ENCODE measurements around the gene MCM5.
"Not testable (repeated sequence)": the region's sequence is repeated elsewhere in the genome, so short reads cannot be mapped to it uniquely, and the experiment has no call there.

The MCM5 gene

DNA sequence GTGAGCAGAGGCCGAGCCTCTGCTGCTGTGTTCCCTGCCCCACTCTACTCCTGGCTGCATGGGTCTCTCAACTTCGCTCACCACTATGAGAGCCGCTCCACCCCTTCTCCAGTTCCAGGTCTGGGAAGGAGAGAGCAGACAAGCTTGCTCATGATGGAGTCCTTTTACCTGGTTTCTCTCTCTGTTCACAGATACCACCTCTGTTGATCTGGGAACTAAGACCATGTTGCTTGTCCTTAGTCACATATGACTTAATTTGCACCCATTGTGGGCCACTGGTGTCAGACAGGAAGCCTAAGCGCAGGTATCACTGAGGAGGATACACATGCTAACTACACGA lies 26.8 kb downstream of the MCM5 start:
- H3K9me3 ChIP-seq (ENCODE audit: control insufficient read depth, low read length) = no peaks in the 10 kb centered on the region
- no peak for DNase-seq
- H3K27me3 ChIP-seq (replicated peaks; ENCODE audit: control insufficient read depth, insufficient read depth, low read length, poor library complexity, severe bottlenecking) = no peaks in the 10 kb centered on the region
- no peaks in the 10 kb centered on the region for H3K4me1 ChIP-seq (ENCODE audit: control insufficient read depth, insufficient read depth, low read length, poor library complexity, severe bottlenecking)
- peaks cover 27% of the 10 kb centered on the region for H3K36me3 ChIP-seq (ENCODE audit: control insufficient read depth, insufficient read depth, low read length)
- no peak overlapping the region for H3K4me3 ChIP-seq (ENCODE audit: insufficient read depth, low read depth, low read length, poor library complexity, severe bottlenecking)
- no peak overlapping the region for H3K27ac ChIP-seq (ENCODE audit: insufficient read depth, low read length, poor library complexity, severe bottlenecking)

DNA sequence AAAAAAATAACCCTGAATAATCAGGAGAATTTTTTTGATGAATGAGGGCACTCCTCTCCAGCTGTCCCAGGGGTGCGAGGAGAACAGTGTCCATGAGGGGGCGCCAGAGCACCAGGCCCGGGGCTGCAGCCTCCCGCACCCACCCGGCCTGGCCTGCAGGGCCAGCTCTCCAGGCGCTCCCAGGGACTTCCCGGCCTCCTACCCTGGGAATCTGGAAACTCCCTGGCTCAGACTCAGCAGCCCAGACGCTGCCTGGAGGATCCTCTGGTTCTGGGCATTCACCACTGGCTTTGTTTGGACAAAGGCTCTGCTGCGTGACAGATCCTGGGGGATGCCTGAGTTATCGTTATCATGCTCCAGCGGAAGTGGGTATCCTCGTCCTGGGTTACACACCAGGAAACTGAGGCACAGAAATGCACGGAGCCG lies 31.0 kb downstream of the MCM5 start:
- Histone ChIP-seq H3K36me3 (ENCODE audit: control insufficient read depth, insufficient read depth, low read length) (no peaks in the 10 kb centered on the region), H3K9me3 (ENCODE audit: control insufficient read depth, low read length) (no peaks in the 10 kb centered on the region), H3K4me3 (ENCODE audit: insufficient read depth, low read depth, low read length, poor library complexity, severe bottlenecking) (no peak overlapping the region), H3K4me1 (ENCODE audit: control insufficient read depth, insufficient read depth, low read length, poor library complexity, severe bottlenecking) (no peaks in the 10 kb centered on the region), H3K27ac (ENCODE audit: insufficient read depth, low read length, poor library complexity, severe bottlenecking) (no peak overlapping the region), H3K27me3 (replicated peaks; ENCODE audit: control insufficient read depth, insufficient read depth, low read length, poor library complexity, severe bottlenecking) (no peaks in the 10 kb centered on the region)
- DNase-seq = peak; percentile 17 to 42 (median 29)

DNA sequence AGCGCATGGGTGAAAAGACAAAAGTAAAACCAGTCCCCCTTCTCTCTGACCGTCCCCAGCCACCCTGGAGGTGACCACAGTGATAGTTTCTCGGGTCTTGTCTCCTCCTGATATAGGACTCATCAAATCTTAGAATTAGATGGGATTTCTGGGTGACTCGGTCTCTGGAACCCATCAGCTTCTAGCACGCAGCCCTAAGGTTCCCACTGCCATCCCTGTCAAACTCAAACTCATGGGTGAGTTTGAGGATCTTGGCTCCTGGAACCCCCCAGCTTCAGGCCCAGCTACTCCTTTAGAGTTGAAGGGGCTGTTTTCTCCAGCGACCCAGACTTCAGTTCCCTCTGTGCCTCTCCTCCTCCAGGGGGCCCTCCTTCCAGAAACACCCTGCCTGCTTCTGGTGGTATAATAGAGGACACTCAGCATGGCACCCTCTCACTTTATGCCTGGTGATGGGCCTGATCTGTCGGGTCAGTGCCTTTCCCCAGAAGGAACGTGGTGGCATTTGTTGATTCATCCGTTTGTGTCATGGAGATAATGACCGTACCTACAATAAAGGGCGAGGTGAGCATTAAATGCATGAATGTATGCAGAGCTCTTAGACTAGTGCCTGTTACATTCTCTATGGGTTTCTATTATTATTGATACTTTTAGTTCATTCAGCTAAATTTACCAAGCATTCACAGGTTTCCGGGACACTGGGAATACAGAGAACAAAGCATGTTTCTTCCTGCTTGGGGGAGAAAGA lies 31.7 kb downstream of the MCM5 start:
- Histone ChIP-seq H3K9me3 (ENCODE audit: control insufficient read depth, low read length) (no peaks in the 10 kb centered on the region), H3K27ac (ENCODE audit: insufficient read depth, low read length, poor library complexity, severe bottlenecking) (no peak overlapping the region), H3K27me3 (replicated peaks; ENCODE audit: control insufficient read depth, insufficient read depth, low read length, poor library complexity, severe bottlenecking) (no peaks in the 10 kb centered on the region), H3K4me3 (ENCODE audit: insufficient read depth, low read depth, low read length, poor library complexity, severe bottlenecking) (no peak overlapping the region), H3K36me3 (ENCODE audit: control insufficient read depth, insufficient read depth, low read length) (no peaks in the 10 kb centered on the region), H3K4me1 (ENCODE audit: control insufficient read depth, insufficient read depth, low read length, poor library complexity, severe bottlenecking) (no peaks in the 10 kb centered on the region)
- no peak for DNase-seq

DNA sequence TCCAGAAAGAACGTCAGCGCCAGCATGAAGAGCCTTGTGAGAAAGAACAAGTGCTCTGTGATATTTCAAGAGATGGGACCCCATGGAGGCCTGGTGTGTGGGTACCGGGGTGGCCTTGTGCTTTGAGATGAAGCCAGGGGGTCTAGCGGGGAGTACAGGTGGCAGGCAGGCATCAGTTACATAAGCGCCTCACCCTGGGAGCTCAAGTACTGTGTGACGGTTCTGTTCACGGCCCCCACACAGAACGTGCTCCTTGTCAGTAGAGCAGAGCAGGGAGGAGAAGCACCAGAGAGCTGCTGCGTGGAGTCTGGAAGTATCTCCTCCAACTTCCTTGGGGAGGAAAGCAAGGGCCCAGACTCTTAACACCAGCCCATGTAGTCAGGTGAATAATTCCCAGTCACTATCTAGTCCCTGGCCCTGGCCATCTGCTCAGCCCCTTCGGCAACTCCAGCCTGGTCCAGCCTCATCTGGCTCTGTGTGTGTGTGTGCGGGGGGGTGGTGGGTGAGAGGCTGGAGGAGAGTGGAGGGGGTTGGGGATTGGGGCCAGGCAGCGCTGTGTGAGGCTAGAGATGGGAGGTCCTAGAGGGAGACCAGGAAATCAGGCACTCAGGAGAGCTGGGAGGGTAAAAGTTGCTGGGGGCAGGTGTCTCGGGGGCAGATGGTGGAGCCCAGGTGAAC lies 32.4 kb downstream of the MCM5 start:
- H3K36me3 ChIP-seq (ENCODE audit: control insufficient read depth, insufficient read depth, low read length) = no peaks in the 10 kb centered on the region
- no peaks in the 10 kb centered on the region for H3K4me1 ChIP-seq (ENCODE audit: control insufficient read depth, insufficient read depth, low read length, poor library complexity, severe bottlenecking)
- H3K9me3 ChIP-seq (ENCODE audit: control insufficient read depth, low read length) = no peaks in the 10 kb centered on the region
- DNase-seq = no peak
- H3K4me3 ChIP-seq (ENCODE audit: insufficient read depth, low read depth, low read length, poor library complexity, severe bottlenecking) = no peak overlapping the region
- H3K27ac ChIP-seq (ENCODE audit: insufficient read depth, low read length, poor library complexity, severe bottlenecking) = no peak overlapping the region
- no peaks in the 10 kb centered on the region for H3K27me3 ChIP-seq (replicated peaks; ENCODE audit: control insufficient read depth, insufficient read depth, low read length, poor library complexity, severe bottlenecking)

DNA sequence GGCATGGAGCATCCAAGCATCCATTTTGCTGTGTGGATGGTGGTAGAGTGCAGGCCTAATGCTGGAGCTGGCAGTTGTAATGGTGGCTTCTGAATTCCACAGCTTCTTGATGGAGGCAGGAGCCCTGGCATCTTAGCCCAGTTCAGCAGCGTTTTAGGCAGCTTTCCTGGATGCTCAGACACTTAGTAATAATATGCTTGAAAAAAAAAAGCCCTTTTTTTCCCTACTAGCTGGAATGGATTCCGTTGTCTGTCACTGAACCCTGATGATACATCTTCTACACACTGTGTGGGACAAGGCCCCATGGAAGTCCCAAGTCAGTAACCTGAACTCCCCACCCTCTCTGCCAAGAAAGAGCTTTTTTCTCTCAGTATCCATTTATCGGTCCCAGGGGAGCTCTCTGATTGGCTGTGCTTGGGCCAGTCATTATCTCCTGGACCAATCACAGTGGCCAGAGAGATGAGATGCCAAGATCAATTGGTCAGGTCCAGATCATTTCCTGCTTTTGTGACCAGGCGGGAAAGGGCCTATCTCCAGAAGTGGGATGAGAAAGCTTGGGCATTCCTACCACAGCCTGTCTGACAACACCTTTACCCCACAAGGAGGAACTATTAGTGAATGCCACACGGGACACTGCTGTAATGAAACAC lies 34.2 kb downstream of the MCM5 start:
- no peaks in the 10 kb centered on the region for H3K9me3 ChIP-seq (ENCODE audit: control insufficient read depth, low read length)
- H3K27me3 ChIP-seq (replicated peaks; ENCODE audit: control insufficient read depth, insufficient read depth, low read length, poor library complexity, severe bottlenecking) = no peaks in the 10 kb centered on the region
- no peaks in the 10 kb centered on the region for H3K4me1 ChIP-seq (ENCODE audit: control insufficient read depth, insufficient read depth, low read length, poor library complexity, severe bottlenecking)
- H3K4me3 ChIP-seq (ENCODE audit: insufficient read depth, low read depth, low read length, poor library complexity, severe bottlenecking) = no peak overlapping the region
- H3K27ac ChIP-seq (ENCODE audit: insufficient read depth, low read length, poor library complexity, severe bottlenecking) = no peak overlapping the region
- no peak for DNase-seq
- H3K36me3 ChIP-seq (ENCODE audit: control insufficient read depth, insufficient read depth, low read length) = no peaks in the 10 kb centered on the region

DNA sequence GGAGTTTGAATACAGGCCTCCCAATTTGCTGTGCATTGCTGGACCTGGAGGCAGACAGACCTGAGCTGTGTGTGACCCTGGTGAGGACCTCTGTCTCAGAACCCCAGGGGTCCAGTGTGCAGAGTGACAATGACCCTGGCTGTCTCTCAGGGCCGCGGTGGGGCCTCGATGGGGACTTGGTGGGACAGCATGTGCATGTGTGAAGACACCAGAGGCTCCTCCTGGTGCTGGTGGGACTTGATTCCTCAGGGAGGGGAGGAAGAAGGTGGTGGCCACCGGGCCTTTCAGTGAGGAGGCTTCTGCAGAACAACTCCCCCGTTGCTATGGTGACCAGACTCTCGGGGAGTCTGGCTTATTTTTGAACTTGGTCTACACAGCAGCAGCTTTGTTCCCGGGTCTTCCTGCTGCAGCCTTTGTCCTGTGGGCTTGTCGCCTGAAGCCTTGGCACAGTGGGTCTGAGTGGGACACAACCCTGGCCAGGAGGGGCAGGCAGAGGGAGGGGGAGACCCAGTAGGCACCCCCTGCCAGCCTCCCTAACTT lies 35.3 kb downstream of the MCM5 start:
- Histone ChIP-seq H3K27ac (ENCODE audit: insufficient read depth, low read length, poor library complexity, severe bottlenecking) (no peak overlapping the region), H3K27me3 (replicated peaks; ENCODE audit: control insufficient read depth, insufficient read depth, low read length, poor library complexity, severe bottlenecking) (no peaks in the 10 kb centered on the region), H3K9me3 (ENCODE audit: control insufficient read depth, low read length) (no peaks in the 10 kb centered on the region), H3K4me1 (ENCODE audit: control insufficient read depth, insufficient read depth, low read length, poor library complexity, severe bottlenecking) (no peaks in the 10 kb centered on the region), H3K36me3 (ENCODE audit: control insufficient read depth, insufficient read depth, low read length) (no peaks in the 10 kb centered on the region), H3K4me3 (ENCODE audit: insufficient read depth, low read depth, low read length, poor library complexity, severe bottlenecking) (no peak overlapping the region)
- DNase-seq = no peak

DNA sequence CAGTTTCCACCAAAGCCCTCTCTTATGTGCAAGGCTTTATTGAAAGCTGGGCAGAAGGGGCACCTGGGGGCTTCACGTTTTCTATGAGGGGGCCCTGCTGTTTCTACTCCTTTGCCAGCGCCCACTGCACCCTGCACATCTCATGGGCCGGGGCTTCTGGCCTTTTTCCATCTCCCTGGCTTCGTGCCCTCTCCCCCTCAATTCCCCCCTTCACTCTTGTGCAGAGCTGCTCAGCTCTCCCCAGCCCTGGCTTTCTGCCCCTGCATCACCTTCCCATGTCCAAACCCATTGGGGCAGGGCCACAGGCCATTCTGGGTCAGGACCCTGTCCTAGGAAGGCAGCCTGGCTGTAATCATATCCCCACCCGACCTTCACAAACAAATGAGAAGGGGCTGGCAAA lies 36.5 kb downstream of the MCM5 start:
- DNase-seq = no peak
- Histone ChIP-seq H3K4me3 (ENCODE audit: insufficient read depth, low read depth, low read length, poor library complexity, severe bottlenecking) (no peak overlapping the region), H3K36me3 (ENCODE audit: control insufficient read depth, insufficient read depth, low read length) (no peaks in the 10 kb centered on the region), H3K27me3 (replicated peaks; ENCODE audit: control insufficient read depth, insufficient read depth, low read length, poor library complexity, severe bottlenecking) (no peaks in the 10 kb centered on the region), H3K9me3 (ENCODE audit: control insufficient read depth, low read length) (no peaks in the 10 kb centered on the region), H3K27ac (ENCODE audit: insufficient read depth, low read length, poor library complexity, severe bottlenecking) (no peak overlapping the region), H3K4me1 (ENCODE audit: control insufficient read depth, insufficient read depth, low read length, poor library complexity, severe bottlenecking) (no peaks in the 10 kb centered on the region)

DNA sequence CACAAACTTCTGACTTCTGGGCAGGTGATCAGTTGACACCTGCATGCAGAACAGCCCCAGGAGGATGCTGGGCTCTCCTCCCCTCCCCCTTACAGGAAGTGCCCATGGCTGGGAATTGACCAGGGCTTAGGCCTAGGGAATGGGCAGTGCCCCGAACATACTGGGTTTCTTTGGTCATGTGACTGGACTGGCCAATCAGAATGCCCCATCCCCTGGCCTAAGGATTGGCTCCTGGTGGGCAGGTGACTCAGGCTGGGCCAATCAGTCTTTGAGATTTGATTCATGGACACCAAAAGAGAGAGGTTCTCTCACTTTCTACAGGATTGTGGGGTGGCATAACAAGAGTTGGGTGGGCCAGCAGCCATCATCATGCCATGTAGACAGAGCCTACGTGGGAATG lies 37.1 kb downstream of the MCM5 start:
- no peaks in the 10 kb centered on the region for H3K9me3 ChIP-seq (ENCODE audit: control insufficient read depth, low read length)
- H3K27me3 ChIP-seq (replicated peaks; ENCODE audit: control insufficient read depth, insufficient read depth, low read length, poor library complexity, severe bottlenecking) = no peaks in the 10 kb centered on the region
- no peaks in the 10 kb centered on the region for H3K4me1 ChIP-seq (ENCODE audit: control insufficient read depth, insufficient read depth, low read length, poor library complexity, severe bottlenecking)
- no peak overlapping the region for H3K27ac ChIP-seq (ENCODE audit: insufficient read depth, low read length, poor library complexity, severe bottlenecking)
- no peaks in the 10 kb centered on the region for H3K36me3 ChIP-seq (ENCODE audit: control insufficient read depth, insufficient read depth, low read length)
- DNase-seq = no peak
- no peak overlapping the region for H3K4me3 ChIP-seq (ENCODE audit: insufficient read depth, low read depth, low read length, poor library complexity, severe bottlenecking)

DNA sequence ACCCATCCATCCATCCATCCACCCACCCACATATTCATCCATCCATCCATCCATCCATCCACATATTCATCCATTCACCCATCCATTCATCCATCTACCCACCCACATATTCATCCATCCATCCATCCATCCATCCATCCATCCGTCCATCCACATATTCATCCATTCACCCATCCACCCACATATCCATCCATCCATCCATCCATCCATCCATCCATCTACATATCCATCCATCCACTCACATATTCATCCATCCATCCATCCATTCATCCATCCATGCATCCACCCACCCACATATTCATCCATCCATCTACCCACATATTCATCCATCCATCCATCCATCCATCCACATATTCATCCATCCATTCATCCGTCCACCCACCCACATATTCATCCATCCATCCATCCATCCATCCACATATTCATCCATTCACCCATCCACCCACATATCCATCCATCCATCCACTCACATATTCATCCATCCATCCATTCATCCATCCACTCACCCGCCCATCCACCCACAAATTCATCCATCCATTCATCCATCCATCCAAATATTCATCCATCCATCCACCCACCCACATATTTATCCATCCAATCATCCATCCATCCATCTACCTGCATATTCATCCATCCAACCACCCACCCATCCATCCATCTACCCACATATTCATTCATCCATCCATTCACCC lies 38.9 kb downstream of the MCM5 start:
- H3K27me3 ChIP-seq (replicated peaks; ENCODE audit: control insufficient read depth, insufficient read depth, low read length, poor library complexity, severe bottlenecking); H3K36me3 ChIP-seq (ENCODE audit: control insufficient read depth, insufficient read depth, low read length); H3K9me3 ChIP-seq (ENCODE audit: control insufficient read depth, low read length); H3K4me3 ChIP-seq (ENCODE audit: insufficient read depth, low read depth, low read length, poor library complexity, severe bottlenecking); DNase-seq; H3K4me1 ChIP-seq (ENCODE audit: control insufficient read depth, insufficient read depth, low read length, poor library complexity, severe bottlenecking); H3K27ac ChIP-seq (ENCODE audit: insufficient read depth, low read length, poor library complexity, severe bottlenecking): not testable (repeated sequence)

DNA sequence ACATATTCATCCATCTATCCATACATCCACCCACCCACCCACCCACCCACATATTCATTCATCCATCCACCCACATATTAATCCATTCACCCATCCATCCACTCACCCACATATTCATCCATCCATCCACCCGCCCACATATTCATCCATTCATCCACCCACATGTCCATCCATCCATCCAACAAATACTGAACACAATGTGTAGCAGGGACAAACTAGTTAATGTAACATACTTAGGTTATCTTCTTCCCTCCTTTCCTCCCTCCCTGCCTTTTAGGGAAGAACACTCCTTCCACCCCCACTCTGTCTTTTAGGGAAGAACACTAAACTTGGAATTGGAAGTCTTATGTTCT lies 39.4 kb downstream of the MCM5 start:
- no peak for DNase-seq
- Histone ChIP-seq H3K4me3 (ENCODE audit: insufficient read depth, low read depth, low read length, poor library complexity, severe bottlenecking) (no peak overlapping the region), H3K27ac (ENCODE audit: insufficient read depth, low read length, poor library complexity, severe bottlenecking) (no peak overlapping the region), H3K4me1 (ENCODE audit: control insufficient read depth, insufficient read depth, low read length, poor library complexity, severe bottlenecking) (no peaks in the 10 kb centered on the region), H3K27me3 (replicated peaks; ENCODE audit: control insufficient read depth, insufficient read depth, low read length, poor library complexity, severe bottlenecking) (no peaks in the 10 kb centered on the region), H3K36me3 (ENCODE audit: control insufficient read depth, insufficient read depth, low read length) (no peaks in the 10 kb centered on the region), H3K9me3 (ENCODE audit: control insufficient read depth, low read length) (no peaks in the 10 kb centered on the region)

Data from effector memory CD4-positive, alpha-beta T cell (primary cell).